Mucosa of descending colon (tissue), 3 donors: ENCODE results near the gene MCHR1. TPM values are rescaled to one million over a fixed set of nuclear protein-coding genes. Genes with fewer than 3 reads are reported as not detected.

ENCODE experiments used
- ATAC-seq: fragments of 200-7000 bp; cut with Tn5 transposase; one replicate; pipeline ENCODE4 v1.9.1; 2020; ENCODE audit warnings: mild to moderate bottlenecking, moderate library complexity
- DNase-seq, 3 donors: peaks; one replicate each; pipeline ENCODE4 v3.0.0-alpha.2; 2020
- H3K36me3 ChIP-seq: fragments of 200-600 bp; one replicate; pipeline ENCODE4 v1.8.0; 2021; ENCODE audit warnings: low read depth, mild to moderate bottlenecking
- H3K4me1 ChIP-seq: fragments of 200-600 bp; one replicate; pipeline ENCODE4 v1.8.0; 2021; ENCODE audit warnings: low read depth, mild to moderate bottlenecking
- H3K4me3 ChIP-seq: fragments of 200-600 bp; one replicate; pipeline ENCODE4 v1.8.0; 2021; ENCODE audit warnings: mild to moderate bottlenecking
- H3K9me3 ChIP-seq: fragments of 200-600 bp; one replicate; pipeline ENCODE4 v1.8.0; 2021; ENCODE audit warnings: mild to moderate bottlenecking
- CTCF ChIP-seq: fragments of 200-600 bp; IDR thresholded peaks from one replicate; pipeline ENCODE4 v1.8.0; 2022; ENCODE audit warnings: antibody characterized with exemption, mild to moderate bottlenecking
- intact Hi-C, 2 donors: fragments of 100-400 bp; cut with DNase I in 1 of 2; cut with micrococcal nuclease in 1 of 2; formaldehyde crosslinking; loops; one replicate each; pipeline versions ENCODE4 v1.11.0 to v1.11.1; 2022; cut with DNase I, micrococcal nuclease
- total RNA-seq, 3 donors: library from RNA; stranded (reverse); fragmentation: NEBNext Ultra II Directional in 2 of 3; extraction: Animal tissue kit (Norgen Biotek cat#: 25700) in 2 of 3; gene quantifications; one replicate each; pipeline versions ENCODE4 v1.2.1 to v1.2.4, GENCODE V29; 2021 to 2023
- donor health status: DM: no; HTN: no; CAD: no; lungs with moderate emphysema.
- donor health status: DM: no; HTN: no; CAD: no.
- donor health status: DM: no; HTN: yes; CAD: no.

The MCHR1 gene
- total RNA-seq, 3 donors from 2014 or later: 0.41 TPM; not detected in 2

- no peaks in the 10 kb centered on the region for H3K36me3 ChIP-seq
- DNase-seq: no peak
- no peaks in the 10 kb centered on the region for H3K4me1 ChIP-seq
- intact Hi-C loops: no loop called here
- no peaks in the 10 kb centered on the region for H3K9me3 ChIP-seq
- H3K4me3 ChIP-seq: no peak overlapping the region
- ATAC-seq: no peak
- no peak for TF ChIP-seq CTCF
Observed at GRCh38 chr22:40720538-40721256, 41.4 kb downstream of the MCHR1 start.

GRCh38 chr22:40721266-40721665 lies 42.0 kb downstream of the MCHR1 start:
- Histone ChIP-seq H3K36me3 (no peaks in the 10 kb centered on the region), H3K4me1 (no peaks in the 10 kb centered on the region), H3K9me3 (no peaks in the 10 kb centered on the region), H3K4me3 (no peak overlapping the region)
- intact Hi-C loops: no loop called here
- no peak for DNase-seq
- no peak for ATAC-seq
- TF ChIP-seq CTCF: no peak

- no peaks in the 10 kb centered on the region for H3K36me3 ChIP-seq
- intact Hi-C loops: no loop called here
- H3K9me3 ChIP-seq: no peaks in the 10 kb centered on the region
- ATAC-seq (no peak), DNase-seq (no peak)
- H3K4me3 ChIP-seq: no peak overlapping the region
- no peaks in the 10 kb centered on the region for H3K4me1 ChIP-seq
- no peak for TF ChIP-seq CTCF
Observed at GRCh38 chr22:40723396-40723933, 44.2 kb downstream of the MCHR1 start.

- DNase-seq: no peak
- peak; percentile 71 for ATAC-seq
- no peak overlapping the region for H3K4me3 ChIP-seq
- H3K36me3 ChIP-seq: no peaks in the 10 kb centered on the region
- intact Hi-C loops: no loop called here
- H3K9me3 ChIP-seq: no peaks in the 10 kb centered on the region
- no peaks in the 10 kb centered on the region for H3K4me1 ChIP-seq
- no peak for TF ChIP-seq CTCF
Observed at GRCh38 chr22:40726514-40726913, 47.2 kb downstream of the MCHR1 start.

GRCh38 chr22:40727070-40727963 lies 48.0 kb downstream of the MCHR1 start:
- no peak for TF ChIP-seq CTCF
- no peaks in the 10 kb centered on the region for H3K9me3 ChIP-seq
- intact Hi-C loops: no loop called here
- DNase-seq: no peak
- peaks cover 5% of the 10 kb centered on the region for H3K4me1 ChIP-seq
- H3K4me3 ChIP-seq: no peak overlapping the region
- ATAC-seq: no peak
- no peaks in the 10 kb centered on the region for H3K36me3 ChIP-seq
